Upper lobe of left lung (tissue), 4 donors: ENCODE results near the gene SLC6A3.

Experiments used
- POLR2A ChIP-seq, 4 donors: fragments of 450-650 bp; IDR thresholded peaks; one replicate each; pipeline ENCODE4 v1.5.1; 2016 to 2017; ENCODE audit warnings: antibody characterized with exemption in 4 of 4, mild to moderate bottlenecking in 2 of 4
- POLR2AphosphoS5 ChIP-seq, 2 donors: sonication (generic); formaldehyde crosslinking; IDR thresholded peaks; one replicate each; pipeline ENCODE4 v1.5.1; 2017; ENCODE audit warnings: antibody characterized with exemption in 2 of 2
- TF ChIP-seq, protein P1 (sequence below), 6 experiments: fragments of 450-650 bp in 4 of 6; fragments of 200-600 bp in 2 of 6; sonication (generic) in 2 of 6; IDR thresholded peaks; one replicate each; pipeline ENCODE4 v1.5.1; 2016 to 2019; ENCODE audit warnings: antibody characterized with exemption in 6 of 6

DNA sequence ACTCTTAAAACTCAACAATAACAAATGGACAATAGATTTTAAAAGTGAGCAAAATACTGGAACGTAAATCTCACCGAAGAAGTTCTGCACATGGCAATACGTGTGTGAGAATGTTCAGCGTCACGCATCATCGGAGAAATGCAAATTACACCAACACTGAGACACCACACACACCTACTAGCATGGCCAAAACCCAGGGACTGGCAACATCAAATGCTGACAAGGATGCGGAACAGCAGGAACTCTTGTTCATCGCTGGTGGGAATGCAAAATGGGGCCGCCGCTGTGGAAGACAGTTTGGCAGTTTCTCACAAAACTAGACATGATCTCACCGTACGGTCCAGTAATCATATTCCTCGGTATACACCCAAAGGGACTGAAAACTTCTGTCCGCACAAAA is 78.7 kb downstream of the SLC6A3 start:
- TF ChIP-seq POLR2A (IDR thresholded peaks at IDR 0.05) (no peak), POLR2AphosphoS5 (IDR thresholded peaks at IDR 0.05) (no peak)
- TF ChIP-seq, protein P1, sequence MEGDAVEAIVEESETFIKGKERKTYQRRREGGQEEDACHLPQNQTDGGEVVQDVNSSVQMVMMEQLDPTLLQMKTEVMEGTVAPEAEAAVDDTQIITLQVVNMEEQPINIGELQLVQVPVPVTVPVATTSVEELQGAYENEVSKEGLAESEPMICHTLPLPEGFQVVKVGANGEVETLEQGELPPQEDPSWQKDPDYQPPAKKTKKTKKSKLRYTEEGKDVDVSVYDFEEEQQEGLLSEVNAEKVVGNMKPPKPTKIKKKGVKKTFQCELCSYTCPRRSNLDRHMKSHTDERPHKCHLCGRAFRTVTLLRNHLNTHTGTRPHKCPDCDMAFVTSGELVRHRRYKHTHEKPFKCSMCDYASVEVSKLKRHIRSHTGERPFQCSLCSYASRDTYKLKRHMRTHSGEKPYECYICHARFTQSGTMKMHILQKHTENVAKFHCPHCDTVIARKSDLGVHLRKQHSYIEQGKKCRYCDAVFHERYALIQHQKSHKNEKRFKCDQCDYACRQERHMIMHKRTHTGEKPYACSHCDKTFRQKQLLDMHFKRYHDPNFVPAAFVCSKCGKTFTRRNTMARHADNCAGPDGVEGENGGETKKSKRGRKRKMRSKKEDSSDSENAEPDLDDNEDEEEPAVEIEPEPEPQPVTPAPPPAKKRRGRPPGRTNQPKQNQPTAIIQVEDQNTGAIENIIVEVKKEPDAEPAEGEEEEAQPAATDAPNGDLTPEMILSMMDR (IDR thresholded peaks at IDR 0.05): no peak
